RWPE1 (cell line): ENCODE measurements around the gene PLSCR5.

Experiments used
- CTCF ChIA-PET: fragments of 350-600 bp; sonication (Branson Sonifier 250); formaldehyde crosslinking; extraction: SDS; loops from one replicate; lab custom pipeline; 2021; lab: Yijun Ruan, JAX
- POLR2A ChIA-PET: fragments of 400-600 bp; formaldehyde crosslinking; extraction: SDS; loops from one replicate; lab custom pipeline; 2020; ENCODE audit warnings: antibody characterized with exemption; ENCODE audit not compliant: low non-redundant PET; lab: Yijun Ruan, JAX
- DNase-seq: peaks from one replicate; pipeline ENCODE4 v3.0.0; 2012; ENCODE audit warnings: low spot score
- H3K27ac ChIP-seq: fragments of 450-650 bp; 2 replicates; pipeline ENCODE4 v1.5.1; 2017
- TF ChIP-seq, protein P1 (sequence below): fragments of 450-650 bp; conservative IDR thresholded peaks from 2 replicates; pipeline ENCODE4 v1.5.1; 2017; ENCODE audit warnings: low read depth, mild to moderate bottlenecking

PLSCR5 gene

DNA sequence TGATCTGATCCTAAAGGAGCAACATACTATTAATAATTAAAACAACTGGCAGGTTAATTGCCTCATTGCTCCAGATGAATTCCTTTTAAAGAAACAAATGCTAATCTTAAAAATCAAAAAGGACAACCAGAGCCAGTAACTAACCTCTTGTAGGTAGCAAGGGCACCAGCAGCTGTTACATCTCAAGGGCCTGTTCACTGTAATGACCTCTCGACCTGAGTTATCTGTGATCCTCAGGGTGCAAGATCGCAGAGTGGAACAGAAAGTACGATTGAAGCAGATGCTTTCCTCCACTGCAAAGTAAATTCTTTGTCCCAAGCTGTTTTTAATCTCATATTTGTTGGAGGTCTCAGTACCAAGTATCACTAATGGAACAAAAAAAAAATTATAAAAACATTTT is 11.4 kb downstream of the PLSCR5 start:
- DNase-seq = no peak
- POLR2A ChIA-PET = no interaction called here
- TF ChIP-seq, protein P1, sequence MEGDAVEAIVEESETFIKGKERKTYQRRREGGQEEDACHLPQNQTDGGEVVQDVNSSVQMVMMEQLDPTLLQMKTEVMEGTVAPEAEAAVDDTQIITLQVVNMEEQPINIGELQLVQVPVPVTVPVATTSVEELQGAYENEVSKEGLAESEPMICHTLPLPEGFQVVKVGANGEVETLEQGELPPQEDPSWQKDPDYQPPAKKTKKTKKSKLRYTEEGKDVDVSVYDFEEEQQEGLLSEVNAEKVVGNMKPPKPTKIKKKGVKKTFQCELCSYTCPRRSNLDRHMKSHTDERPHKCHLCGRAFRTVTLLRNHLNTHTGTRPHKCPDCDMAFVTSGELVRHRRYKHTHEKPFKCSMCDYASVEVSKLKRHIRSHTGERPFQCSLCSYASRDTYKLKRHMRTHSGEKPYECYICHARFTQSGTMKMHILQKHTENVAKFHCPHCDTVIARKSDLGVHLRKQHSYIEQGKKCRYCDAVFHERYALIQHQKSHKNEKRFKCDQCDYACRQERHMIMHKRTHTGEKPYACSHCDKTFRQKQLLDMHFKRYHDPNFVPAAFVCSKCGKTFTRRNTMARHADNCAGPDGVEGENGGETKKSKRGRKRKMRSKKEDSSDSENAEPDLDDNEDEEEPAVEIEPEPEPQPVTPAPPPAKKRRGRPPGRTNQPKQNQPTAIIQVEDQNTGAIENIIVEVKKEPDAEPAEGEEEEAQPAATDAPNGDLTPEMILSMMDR = no peak
- no peak overlapping the region for H3K27ac ChIP-seq
- CTCF ChIA-PET = interaction anchor here (0.7 to 1.2 kb wide), 2 partner anchors 9 to 48 kb away, joined by 3 to 5 read pairs; no protein-coding TSS in a partner anchor

DNA sequence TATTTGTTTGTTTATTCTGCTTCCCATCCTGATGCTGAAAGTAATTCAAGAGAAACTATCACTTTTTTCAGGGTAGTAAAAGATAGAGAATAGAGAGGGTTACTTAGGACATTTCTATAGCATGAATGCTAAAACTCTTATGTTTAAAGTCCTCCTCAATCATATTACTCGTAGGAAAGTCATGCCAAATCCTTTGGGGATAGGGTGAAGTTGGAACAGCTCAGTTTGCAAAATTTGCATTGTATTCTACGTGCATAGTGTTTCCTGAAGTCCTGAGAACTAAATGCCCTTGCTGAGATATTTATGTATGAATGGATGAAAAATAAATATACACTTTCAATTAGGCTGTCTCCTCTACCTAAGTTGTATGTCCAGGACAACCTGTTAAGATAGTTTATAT is 14.6 kb downstream of the PLSCR5 start:
- POLR2A ChIA-PET = no interaction called here
- no peak overlapping the region for H3K27ac ChIP-seq
- TF ChIP-seq, protein P1 = no peak
- CTCF ChIA-PET = interaction anchor here (0.6 to 1.5 kb wide), 5 partner anchors 9 to 420 kb away, joined by 3 to 9 read pairs (median 7); no protein-coding TSS in a partner anchor
- DNase-seq = no peak

DNA sequence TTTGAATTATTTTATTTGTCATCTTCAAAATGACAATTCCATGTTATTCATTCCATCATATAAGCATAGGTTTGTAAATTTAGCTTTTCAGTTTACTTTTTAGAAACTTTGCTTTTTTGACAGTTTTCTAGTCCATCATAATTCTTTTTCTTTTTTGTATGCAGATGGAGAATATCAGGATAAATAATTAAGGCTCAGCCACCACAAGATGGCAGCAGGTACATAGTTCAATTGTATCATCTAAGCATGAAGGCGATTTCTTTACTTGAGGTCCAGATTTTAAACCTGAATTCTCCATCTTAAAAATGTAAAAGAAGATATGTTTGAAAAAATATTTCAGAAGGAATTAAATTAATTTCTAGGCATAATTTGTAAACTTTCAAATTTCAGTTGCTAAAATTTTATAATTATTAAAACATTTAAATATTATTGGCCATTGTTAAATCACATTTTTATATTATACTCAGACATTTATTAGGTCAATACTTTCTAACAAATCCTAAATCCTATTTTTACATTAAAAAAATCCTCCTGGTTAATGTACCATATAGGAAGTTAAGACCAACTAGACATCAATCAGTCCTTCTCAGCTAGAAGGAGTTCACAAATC is 15.1 kb downstream of the PLSCR5 start:
- H3K27ac ChIP-seq = no peak overlapping the region
- TF ChIP-seq, protein P1 = peak; percentile 80
- POLR2A ChIA-PET = no interaction called here
- CTCF ChIA-PET = interaction anchor here (0.6 to 1.5 kb wide), 4 partner anchors 10 to 420 kb away, joined by 3 to 9 read pairs (median 6); no protein-coding TSS in a partner anchor
- peak; percentile 46 for DNase-seq

DNA sequence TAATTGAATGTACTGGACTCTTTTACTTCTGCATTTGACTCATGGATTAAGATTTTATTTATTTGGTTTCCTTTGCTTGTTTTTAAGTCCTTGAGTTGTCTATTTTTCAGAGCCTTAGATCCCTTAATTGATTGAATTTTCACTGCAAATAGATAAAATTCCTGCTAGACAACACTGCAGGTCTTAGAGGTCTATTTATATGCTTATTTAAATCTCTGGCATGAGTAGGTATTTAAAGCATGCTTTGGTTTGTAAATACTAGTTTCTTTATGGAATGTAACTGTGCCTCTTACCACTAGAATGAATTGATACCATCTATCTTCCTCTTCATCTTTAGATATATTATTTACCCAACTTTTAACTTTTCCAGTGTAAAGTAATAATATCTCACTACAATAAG is 20.0 kb downstream of the PLSCR5 start:
- CTCF ChIA-PET = no interaction called here
- TF ChIP-seq, protein P1 = no peak
- DNase-seq = no peak
- no peak overlapping the region for H3K27ac ChIP-seq
- POLR2A ChIA-PET = no interaction called here

DNA sequence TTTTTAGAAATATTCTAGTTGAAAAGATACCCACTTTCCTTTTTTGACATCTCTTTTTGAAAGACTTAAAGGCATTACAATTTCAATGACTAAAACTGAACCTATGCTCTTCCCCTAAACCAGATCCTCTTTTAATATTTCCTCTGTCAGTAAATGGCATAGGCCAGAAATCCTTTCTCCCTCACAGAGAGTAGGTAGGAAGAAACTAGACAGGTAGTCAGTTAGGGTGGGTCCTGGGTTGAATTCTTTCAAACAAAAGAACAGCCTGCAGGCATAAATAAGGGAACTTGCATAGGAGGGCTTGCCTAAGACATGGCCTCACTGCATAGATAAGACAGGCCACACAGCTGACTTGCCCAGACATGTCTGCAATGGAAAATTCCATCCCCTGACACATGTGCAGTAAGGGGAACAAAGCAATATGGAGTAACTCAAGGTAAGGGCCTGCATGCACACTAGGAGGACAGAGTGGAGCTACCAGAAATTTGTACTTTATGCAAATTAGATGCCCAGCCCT is 23.1 kb downstream of the PLSCR5 start:
- no peak overlapping the region for H3K27ac ChIP-seq
- ChIA-PET CTCF (no interaction called here), POLR2A (no interaction called here)
- peak; percentile 60 for DNase-seq
- TF ChIP-seq, protein P1 = no peak

DNA sequence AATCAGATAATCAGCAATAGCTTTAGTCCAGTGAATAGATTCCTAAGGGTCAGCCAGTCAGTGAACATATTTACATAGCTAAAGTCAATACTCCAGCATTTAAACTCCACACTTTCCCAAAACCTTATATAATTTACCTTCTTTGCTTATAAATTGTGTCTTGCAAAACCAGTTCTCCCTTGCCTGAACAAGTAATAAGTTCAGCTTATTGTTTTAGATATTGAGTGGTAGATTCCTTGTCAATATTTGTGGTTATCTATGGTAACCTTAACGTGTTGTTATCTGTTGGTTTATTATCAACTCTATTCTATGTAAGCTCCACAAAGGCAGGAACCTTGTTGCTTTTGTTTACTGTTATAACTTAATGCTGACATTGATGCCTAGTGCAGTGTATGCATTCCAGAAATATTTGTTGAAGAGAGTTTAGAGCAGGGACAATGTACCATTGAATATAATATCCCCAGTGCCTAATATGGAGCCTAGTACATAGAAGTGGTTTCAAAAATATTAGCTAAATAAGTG is 24.0 kb downstream of the PLSCR5 start:
- POLR2A ChIA-PET = no interaction called here
- DNase-seq = no peak
- CTCF ChIA-PET = interaction anchor here (0.6 kb wide), 1 partner anchor 26 kb away, joined by 3 read pairs; no protein-coding TSS in a partner anchor

More for the DNA sequence above, 24.0 kb downstream of the PLSCR5 start:
- no peak overlapping the region for H3K27ac ChIP-seq
- TF ChIP-seq, protein P1 = no peak
